GM20431 (cell line): ENCODE results near the gene HDAC4.

Source experiments
- in situ Hi-C: fragments of 300-500 bp; cut with MseI, MboI; formaldehyde crosslinking; loops from one replicate; pipeline ENCODE4 v1.15.0; 2020; ENCODE audit warnings: low sequenced_read_pairs; ENCODE audit not compliant: unreplicated experiment

HDAC4 gene

DNA sequence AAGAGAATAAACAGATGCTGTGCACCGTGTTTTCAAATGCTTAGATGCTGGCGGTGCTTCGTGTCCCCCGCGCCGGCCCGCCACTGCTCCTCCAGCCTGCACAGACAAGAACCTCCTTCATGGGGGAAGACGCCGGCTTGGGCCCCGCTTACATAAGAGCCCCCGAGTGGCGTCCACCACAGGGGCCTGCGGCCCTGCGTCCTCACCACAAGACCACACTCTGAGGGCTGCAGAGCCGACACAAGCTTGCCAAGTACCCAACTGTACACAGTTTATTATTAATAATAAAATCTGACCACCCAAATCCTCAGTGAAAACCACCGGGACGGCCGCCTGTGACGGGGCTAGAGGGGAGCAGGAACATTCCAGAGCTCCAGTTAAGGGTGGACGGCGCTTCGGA, 232.2 kb downstream of the HDAC4 start:
- in situ Hi-C loops, result no loop called here

DNA sequence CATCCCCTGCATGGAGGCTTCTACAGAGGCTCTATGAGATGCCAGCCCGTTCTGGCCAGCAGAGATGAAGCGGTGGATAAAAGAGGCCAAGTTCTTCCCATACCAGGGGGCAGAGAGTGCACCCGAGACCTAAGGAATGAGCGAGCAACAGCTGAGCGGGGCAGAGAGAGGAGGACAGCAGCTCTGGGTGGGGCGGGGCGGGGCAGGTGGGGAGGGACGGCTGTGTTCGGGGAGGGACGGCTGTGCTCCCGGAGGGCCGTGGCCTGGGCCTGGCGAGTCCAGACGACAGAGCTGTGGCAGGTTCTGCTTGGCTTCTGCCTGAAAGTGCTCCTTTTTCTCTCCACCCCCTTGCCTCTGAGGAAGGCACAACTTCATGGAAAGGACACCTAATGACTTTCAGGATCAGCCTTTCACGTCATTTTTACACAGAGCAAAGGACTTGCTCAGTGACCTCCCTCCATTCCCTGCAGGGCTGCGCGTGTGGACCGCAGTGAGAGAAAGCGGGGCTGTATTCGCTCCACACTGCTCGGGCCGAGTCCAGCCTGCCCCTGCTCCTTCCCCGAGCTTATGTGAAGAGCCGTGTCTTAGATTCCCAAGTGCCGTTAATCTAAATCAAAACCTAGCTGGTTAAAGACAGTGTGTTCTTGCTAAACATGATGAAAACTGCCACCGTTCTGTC, 232.9 kb downstream of the HDAC4 start:
- in situ Hi-C loops, result no loop called here

DNA sequence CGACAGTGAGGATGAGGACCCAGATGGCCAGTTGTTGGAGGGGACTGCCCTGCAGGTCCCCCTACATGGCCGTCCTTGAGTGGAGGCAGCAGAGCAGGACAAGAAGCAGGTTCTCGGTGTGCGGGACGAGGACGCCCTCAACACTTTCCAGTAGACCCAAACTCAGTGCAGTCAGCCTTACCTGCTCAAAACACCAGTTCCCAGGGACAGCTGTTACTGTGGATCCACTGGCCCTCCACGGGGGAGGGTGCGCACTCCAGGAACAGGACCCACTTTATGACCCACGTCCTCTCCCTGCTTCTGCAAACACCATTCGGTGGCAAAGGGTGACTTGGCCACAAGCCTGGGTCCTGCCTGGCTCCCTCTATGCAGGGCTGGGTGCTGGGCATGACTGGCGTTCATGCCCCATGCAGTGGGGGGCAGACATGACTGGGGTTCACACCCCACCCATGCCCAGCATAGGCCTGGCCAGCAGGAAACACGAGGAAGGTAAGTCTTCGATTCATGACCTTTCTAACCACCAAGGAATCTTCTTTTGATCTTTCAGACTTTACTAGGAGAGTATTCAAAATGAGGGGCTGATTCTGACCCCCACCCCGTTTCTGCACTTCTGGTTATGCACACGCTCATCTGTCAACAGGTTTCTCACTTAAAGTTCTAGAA, 233.7 kb downstream of the HDAC4 start:
- in situ Hi-C loops, result no loop called here

DNA sequence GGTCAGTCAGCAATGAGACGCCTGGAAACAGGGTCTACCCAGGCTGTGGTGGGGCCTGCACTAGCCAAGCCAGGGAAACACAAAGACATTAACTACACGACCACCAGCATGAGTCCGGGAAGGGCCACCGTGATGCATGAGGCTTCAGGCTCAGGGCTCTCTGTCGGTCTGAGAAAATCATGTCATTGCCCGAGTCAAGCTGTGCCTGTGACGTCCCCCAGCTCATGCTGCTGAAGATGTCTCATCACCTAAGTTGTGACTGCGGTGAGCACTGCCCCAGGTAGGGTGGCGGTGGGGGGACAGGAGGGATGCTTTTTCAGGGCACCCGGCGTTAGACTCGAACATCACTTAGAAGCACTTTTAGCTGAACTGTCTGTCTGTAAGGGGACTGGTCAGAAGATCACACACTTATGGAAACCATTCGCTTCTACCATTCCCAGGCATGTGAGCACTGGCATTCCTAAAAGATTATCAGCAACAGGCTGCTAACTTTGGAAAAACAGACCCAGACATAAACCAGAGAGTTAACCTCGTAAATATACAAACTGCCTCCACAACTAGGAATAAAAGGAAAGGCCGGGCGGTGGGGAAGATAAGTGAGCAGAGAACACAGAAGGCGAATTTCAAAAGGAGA, 234.5 kb downstream of the HDAC4 start:
- in situ Hi-C loops, result no loop called here

DNA sequence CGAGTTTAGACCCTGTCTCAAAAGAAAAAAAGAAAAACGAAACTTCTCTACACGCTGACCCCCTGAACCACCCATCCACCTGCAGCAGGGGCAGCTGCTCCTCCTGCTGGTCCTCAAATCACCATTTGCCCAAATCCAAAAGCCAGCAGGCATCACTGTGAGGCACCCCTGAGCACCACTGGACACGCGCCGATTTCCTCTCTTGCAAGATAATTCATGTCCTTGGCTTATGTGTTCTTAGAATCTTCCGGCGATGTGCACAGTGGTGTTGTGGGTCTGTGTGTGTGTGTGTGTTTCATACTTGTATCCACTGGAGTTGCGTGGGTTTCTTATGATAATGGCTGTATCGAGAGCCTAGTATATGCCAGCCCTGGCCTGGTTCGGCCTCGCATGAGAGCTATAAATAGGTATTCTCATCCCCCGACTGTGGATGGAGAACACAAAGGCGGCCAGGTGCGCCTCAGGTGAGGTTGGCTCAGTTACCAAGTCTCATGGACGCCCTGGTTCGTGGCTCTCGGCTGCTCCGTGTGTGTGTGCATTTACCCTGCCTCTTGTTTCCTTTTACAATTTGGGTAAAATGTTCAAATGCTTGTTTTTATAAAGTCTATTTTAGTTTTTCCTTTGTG, 235.5 kb downstream of the HDAC4 start:
- in situ Hi-C loops, result no loop called here

DNA sequence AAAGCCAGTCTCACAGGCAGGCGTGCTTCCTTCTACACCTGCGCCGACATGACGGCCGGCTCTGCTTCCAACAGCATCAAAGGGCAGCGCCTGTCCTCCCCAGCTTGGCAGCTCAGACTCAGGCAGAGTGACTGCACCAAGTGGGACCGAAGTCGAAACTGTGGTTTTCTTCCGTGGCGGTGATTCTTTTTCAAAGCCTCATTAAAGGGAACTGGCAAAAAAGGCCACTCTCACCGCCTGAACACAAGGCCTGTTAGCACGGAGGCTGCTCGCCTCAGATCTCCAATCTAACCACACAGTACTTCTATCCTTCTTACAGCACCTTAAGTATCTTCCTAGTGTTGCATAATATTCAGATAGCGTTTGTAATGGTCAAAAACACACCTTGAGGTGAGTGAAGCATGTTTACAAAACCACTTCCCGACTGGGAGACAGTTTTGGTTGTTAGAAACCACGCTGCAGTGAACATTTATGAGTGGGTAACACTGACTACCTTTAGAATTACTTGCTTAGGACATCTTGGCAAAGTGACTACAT, 236.4 kb downstream of the HDAC4 start:
- in situ Hi-C loops, result no loop called here

DNA sequence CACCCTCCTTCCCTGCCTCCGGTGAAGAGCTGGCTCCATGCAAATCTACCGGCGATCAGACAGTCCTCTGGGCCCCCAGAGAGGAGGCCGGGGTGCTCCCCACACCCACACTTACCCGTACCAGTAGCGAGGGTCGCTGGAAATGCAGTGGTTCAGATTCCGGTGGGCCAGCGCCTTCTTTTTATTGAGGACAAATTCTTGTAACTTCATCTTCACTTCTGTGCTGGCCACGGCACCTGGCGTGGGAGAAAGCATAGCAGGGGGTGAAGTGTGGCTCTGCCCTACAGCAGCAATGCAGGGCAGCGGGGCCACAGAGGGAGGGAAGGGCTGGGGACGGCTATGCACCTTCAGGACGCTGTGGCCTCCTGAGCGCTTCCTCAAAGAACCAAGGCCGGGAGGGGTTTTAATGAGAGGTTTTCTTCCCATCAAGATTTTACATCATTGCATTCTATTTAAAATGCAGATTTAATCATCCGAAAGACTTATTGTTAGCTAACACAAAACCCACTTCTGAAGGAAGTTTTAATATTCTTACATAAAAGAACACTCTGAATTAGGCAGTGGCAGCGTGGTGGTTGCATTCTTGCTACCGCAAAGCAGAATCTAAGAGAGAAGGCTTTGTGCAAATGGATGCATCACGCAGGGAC, 237.0 kb downstream of the HDAC4 start:
- in situ Hi-C loops, result no loop called here

DNA sequence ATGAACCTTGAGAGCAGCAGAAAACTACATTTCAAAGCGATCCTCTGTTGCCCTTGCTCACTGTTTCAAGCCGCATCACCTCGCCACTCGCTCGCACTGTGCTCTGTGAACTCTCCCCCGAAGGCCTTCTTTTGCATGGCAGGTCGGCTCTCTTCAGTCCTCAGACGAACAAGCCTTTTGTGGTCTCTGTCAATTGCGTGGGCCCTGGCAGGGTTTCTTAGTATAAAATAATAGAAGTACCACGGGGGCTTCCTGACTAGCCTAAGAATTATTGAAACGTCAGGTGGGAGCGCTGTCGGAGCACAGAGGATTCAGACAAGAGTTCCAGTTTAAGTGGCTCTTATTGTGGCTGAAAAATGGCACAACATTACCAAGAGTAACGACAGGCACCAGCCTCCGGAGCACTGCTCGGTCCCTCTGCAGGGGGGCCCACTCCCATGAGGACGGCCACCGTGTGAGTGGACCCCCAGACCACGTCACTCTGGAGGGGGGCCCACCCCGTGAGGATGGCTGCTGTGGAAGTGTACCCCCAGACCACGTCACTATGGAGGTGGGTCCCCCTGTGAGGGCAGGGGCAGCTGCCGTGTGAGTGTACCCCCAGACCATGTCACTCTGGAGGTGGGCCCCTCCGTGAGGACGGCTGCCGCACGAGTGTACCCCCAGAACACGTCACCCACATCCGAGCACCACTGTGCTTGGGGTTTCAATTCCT, 237.7 kb downstream of the HDAC4 start:
- in situ Hi-C loops, result no loop called here

DNA sequence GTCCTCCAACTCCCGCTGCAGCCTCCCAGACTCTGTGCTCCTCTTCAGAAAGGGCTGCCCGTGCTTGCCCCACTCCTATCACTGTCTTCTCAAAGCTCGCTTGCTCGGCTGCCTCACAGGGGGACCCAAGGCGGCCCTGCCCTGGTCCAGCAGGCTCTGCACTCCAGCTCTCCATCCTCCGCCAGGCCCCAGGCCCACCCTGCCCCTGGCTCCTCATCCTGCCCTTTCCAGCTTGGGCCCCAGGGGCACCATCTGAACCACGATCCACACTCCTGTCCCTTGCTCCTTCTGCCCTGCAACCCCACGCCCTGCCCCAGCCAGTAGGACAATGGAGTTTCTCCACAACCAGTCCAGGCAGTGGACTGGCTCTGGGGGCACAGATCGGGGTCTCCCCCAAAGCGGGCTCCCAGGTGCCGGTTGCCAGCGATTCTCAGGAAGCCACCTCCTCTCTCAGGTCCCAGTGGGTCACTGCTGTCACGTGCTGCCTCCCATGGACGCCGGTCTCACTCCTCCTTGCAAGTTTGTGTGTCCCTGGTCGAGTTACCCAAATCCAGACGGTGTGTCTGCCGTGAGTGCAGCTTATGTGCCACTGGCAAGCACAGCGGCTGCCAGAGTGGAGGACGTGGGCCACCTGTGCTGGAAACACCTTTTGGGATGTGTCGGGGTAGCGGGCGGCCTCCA, 238.5 kb downstream of the HDAC4 start:
- in situ Hi-C loops, result no loop called here

DNA sequence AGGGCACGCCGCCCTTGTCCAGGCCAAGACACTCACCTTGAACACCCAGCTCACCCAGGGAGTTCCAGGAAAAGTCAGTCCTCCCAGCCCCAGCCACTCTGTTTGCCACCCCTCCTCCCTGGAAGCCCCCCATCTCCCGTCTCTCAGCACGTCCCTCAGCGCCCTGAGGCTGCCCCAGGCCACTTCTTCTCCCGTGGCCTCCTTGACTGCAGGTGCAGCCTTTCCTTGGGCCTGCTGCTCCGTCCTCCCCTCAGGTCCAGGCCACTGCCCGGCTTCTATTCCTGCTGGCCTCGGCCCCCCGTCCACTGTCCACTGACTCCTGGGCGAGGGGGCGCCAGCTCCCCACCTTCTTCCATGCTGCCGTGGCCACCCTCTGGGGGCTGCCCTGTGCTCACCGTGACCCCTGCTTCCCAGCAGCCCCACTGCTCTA, 239.1 kb downstream of the HDAC4 start:
- in situ Hi-C loops, result no loop called here

DNA sequence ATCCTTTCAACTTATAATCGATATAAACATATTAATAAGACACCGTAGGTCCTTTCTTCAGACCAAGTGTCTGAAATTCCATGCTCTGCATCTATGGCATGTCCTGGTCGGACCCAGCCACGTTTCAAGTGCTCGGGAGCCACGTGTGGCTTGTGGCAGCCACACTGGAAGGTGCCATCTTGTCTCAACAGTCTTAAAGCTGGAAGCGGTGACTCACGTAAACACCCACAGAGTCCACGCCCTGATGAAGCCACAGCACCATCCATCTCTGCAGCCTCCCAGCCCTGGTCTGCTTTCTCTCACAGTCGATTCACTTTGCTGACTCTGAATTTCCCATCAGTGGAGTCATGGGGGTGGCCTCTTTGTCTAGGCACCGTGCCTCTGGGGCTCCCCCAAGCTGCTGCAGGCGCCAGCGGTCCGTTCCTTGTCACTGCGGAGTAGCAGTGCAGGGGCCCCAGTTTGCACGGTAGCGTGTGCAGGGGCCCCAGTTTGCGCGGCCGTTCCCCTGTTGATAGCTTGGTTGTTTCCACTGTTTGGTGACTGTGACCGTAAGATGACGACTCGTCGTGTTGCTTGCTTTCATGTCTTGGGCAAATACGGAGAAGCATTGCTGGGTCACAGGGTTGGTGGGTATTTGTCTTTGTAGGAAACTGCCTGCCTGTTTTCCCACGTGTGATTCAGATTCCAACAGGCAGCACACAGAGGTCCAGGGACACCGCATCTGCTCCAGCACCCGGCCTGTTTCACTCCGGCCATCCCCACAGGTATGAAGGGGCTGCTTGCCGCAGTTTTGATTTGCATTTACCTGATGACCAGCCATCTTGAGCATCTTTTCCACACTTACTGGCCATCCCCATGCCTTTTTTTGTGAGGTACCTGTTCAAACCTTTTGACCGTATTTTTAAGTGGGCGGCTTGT, 240.3 kb downstream of the HDAC4 start:
- in situ Hi-C loops, result no loop called here

DNA sequence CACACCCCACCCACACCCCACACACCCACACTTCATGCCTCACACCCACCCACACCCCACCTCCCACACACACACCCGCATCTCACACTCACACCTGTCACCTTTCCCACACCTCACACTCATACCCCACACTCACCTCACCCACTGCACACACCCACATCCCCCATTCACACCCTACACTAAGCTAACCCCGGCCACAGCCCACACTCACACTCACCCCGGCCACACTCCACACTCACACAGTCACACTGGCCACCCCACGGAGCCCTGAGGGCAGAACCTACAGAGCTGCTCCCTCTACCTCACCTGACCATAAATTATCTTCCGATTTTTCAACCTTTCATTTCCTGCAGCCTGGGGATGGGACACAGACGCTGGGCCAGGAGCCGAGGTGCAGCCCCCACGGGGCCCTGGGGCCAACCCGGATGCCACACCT, 241.3 kb downstream of the HDAC4 start:
- in situ Hi-C loops, result no loop called here

DNA sequence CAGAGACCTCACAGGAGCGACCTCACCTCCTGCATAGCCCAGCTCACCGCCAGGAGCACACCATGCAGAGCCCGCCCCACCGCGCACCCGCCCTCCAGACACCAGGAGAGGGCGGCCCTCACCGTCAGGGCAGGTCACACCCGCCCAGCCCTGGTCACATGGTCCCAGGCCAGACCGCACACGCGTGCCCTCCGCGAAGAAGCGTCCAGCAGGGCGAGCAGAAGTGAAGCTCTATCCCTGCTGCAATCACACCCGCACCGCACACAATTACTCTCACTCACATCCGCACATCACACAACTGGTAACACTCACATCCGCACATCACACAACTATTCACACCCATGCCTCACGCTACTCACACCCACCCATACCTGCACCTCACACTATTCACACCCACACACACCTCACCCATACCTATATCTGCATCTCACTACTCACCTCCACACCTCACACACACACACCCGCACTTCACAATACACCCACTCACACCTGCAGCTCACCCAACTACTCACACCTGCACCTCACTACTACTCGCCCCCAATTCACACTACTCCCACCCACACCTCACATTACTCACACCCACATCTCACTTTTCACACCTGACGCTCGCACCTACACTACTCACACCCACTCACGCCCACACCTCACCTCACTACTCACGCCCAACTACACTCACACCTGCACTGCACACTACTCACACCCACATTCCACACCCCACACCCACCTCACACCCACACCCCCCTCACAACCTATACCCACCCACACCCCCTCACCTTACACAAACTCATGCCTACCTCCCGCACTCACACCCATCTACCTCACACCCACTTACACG, 242.0 kb downstream of the HDAC4 start:
- in situ Hi-C loops, result no loop called here

DNA sequence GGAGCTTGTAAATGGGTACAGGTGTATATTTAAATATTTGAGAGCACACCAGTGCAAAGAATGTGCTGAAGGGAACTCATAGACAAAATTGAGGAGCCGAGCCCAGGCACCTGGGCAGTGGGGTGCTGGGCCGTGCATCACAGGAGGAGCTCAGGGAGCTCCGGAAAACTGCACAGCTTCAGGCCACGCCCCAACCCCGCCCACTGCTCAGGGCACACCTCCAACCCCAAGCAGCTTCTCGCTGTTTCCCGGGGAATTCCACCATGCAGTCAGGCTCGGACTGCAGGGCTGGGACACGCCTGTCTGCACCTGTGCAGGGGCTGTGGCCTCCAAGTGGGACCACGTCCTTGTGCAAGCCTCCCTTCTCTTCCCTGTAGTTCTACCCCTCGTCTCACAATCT, 243.0 kb downstream of the HDAC4 start:
- in situ Hi-C loops, result no loop called here

DNA sequence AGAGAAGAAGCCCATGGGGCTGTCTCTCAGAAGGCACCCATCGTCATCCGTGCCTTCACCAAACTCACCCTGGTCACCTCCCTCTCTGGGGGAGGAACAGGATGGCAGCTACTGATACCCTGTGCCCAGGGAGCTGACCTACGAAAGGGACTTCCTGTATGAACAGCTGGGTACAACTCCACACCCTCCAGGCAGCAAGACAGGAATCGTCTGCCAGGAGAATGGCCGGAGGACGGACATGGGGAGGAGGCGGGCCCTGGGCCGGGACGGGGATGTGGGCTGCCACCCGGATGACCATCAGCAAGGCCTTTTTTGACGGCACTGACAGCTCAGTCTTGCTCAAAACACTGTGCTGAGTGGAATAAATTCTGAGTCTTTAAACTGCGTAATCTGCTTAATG, 243.6 kb downstream of the HDAC4 start:
- in situ Hi-C loops, result no loop called here

DNA sequence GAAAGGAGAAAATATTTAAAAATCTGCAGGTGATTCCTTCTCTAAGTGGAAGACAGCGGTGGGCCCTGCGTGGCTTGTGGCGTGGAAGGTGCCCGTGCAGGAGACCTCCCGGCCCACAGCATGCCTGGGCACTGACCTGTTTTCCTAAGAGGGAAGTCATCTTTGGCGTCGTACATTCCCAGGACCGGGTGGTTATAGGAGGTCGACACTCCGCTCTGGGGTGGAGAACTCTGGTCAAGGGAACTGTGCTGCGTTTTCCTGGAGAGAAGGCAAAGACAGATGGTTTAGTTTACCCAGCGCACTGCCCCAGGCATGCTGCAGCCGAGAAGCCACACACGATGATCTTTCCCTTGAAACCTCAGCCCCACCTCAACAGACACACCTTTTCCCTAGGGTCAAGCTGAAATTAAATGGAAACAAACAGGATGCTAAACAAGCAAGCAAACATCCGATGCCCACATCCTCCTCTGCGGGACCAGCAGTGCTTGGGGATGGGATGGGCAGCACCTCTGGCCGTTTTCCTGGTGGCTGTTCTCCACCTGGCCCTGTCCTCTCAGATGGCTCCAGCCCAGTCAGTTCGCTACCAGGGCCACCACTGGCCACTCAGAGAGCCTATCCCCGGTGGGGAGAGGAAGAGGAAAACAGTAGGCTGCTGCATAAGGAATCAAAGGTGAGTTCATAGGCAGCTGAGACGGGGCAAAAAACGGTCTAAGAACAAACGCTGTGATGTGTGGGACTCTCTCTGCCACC, 244.1 kb downstream of the HDAC4 start:
- in situ Hi-C loops, result no loop called here
